ENCODE data around the gene TSEN54.

The TSEN54 gene

DNA sequence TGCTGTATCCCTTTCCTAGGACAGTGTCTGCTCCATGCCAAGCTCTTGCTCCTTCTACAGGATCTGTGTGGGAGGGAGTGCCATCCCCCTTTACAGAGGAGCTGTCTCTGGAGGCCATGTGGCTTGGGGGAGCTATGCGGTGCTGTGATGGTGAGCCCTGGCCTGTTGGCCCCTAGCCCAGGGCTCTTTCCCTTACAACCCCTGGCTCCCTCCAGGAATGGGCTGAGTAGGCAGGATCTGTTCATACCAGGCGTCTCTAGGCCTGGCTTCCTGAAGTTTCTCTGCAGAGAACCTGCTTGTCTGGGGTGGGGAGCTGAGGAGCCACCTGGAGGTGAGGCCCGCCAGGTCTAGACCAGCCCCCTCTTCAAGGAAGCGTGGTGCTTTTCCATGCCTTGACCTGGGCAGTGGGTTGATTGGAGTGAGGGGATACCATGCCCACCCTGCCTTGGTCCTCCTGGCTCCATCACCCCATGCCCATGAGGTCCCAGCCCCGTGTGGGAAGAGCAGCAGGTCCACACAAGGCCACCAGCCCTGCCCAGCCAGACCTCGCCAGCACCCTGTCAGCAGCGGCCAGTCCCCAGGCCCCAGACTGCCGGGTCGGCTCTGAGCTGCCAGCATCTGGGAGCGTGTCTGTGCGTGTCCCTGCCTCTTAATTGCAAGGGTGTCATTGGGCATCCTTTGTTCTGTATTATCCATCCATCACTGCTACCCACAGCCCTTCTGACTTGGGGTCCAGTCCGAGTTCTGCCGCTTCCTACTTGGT lies 23.8 kb downstream of the TSEN54 start:
- no peak for TF ChIP-seq TAF1 (IDR thresholded peaks at IDR 0.05; ENCODE audit: borderline replicate concordance, insufficient read depth, low read length)
- TF ChIP-seq REST (IDR thresholded peaks at IDR 0.05; ENCODE audit: insufficient read depth in 1 of 2, low read depth in 2 of 2, low read length in 2 of 2): no peak
- TF ChIP-seq FOXP2 (optimal IDR thresholded peaks at IDR 0.05; ENCODE audit: borderline replicate concordance, extremely low read depth, extremely low read length, insufficient read depth): no peak
- TF ChIP-seq POLR2AphosphoS5 (IDR thresholded peaks at IDR 0.05; ENCODE audit: low read depth, low read length): no peak
- no peak for TF ChIP-seq SIN3A (IDR thresholded peaks at IDR 0.05; ENCODE audit: borderline replicate concordance, insufficient read depth, low read length)

DNA sequence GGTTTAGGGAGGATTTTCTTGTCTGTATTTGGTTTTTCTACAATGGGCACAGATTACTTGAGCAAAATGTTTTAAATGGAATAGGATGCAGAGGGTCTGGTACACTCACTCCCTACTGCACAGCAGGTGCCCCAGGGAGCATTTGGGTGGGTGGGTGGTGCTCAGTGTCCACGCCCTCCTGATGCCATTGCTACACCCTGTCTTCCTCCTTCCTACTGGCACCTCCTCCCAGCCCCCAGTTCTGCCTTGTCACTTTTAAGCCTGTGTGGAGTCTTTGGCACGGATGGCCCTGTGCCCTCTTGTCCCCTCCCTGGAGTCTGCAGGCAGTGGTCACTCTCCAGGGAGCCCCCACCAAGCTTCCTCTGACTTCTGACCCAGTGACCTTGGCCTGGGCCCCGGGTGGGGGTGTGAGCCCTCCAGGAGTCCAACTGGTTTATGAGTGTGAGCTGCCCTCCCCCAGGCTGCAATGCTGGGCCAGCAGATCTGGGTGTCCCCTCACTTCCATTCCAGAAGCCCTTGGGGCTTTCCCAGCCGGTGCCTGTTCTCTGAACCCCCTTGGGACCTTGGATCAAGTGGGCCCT lies 24.7 kb downstream of the TSEN54 start:
- TF ChIP-seq TAF1 (IDR thresholded peaks at IDR 0.05; ENCODE audit: borderline replicate concordance, insufficient read depth, low read length) (no peak), SIN3A (IDR thresholded peaks at IDR 0.05; ENCODE audit: borderline replicate concordance, insufficient read depth, low read length) (no peak), REST (IDR thresholded peaks at IDR 0.05; ENCODE audit: insufficient read depth in 1 of 2, low read depth in 2 of 2, low read length in 2 of 2) (no peak), FOXP2 (optimal IDR thresholded peaks at IDR 0.05; ENCODE audit: borderline replicate concordance, extremely low read depth, extremely low read length, insufficient read depth) (no peak), POLR2AphosphoS5 (IDR thresholded peaks at IDR 0.05; ENCODE audit: low read depth, low read length) (no peak)

- no peak for TF ChIP-seq FOXP2 (optimal IDR thresholded peaks at IDR 0.05; ENCODE audit: borderline replicate concordance, extremely low read depth, extremely low read length, insufficient read depth)
Observed at GRCh38 chr17:75542229-75542628, 25.9 kb downstream of the TSEN54 start.

DNA sequence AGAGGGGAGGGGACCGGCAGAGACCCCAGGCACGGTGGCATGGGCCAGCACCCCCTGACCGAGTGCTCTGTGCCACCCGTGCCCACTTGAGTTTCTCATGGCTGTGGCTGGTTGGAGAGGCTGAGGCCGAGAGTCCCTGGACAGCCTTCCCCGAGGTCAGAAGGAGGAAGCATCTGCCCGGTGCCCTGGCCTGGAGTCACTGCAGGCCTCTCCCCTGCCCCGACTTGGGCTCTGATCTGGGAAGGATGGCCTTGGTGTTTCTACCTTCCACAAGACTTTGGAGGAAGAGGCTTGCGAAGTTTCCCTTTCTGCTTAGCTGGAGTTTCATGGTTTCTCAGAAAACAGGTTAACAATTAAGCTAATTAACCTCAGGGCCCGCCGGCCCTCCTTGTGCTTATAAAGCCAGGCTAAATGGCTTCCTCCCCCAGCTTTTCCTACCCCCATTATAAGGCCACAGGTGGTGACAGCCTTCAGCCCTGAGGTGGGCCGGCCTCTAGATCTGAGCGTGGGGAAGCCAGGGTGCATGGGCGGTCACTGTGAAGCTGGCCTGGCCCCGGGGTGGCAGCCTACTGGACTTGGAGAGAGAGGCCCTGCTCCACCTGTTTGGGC lies 26.5 kb downstream of the TSEN54 start:
- TF ChIP-seq TAF1 (IDR thresholded peaks at IDR 0.05; ENCODE audit: borderline replicate concordance, insufficient read depth, low read length): no peak
- TF ChIP-seq REST (IDR thresholded peaks at IDR 0.05; ENCODE audit: insufficient read depth in 1 of 2, low read depth in 2 of 2, low read length in 2 of 2): no peak
- no peak for TF ChIP-seq SIN3A (IDR thresholded peaks at IDR 0.05; ENCODE audit: borderline replicate concordance, insufficient read depth, low read length)
- no peak for TF ChIP-seq POLR2AphosphoS5 (IDR thresholded peaks at IDR 0.05; ENCODE audit: low read depth, low read length)
- no peak for TF ChIP-seq FOXP2 (optimal IDR thresholded peaks at IDR 0.05; ENCODE audit: borderline replicate concordance, extremely low read depth, extremely low read length, insufficient read depth)

DNA sequence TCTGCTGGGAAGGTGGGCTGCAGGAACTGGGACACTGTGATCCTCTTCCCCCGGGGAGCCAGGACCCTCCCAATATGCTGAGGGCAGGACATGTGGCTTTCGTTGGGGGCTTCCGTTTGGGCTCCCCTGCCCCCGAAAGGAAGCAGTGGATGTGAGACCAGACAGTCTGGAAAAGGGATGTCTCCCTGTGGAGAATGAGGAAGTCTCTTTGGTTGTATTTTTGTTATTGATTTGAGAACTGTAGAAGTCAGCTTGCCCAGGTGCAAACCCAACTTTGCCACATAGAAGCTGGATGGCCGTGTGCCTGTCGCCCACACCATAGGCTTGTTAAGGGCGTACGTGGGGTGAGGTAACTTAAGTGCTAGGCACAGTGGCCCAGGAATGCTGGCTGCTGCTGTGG lies 27.9 kb downstream of the TSEN54 start:
- TF ChIP-seq SIN3A (IDR thresholded peaks at IDR 0.05; ENCODE audit: borderline replicate concordance, insufficient read depth, low read length) (no peak), FOXP2 (optimal IDR thresholded peaks at IDR 0.05; ENCODE audit: borderline replicate concordance, extremely low read depth, extremely low read length, insufficient read depth) (no peak), POLR2AphosphoS5 (IDR thresholded peaks at IDR 0.05; ENCODE audit: low read depth, low read length) (no peak), TAF1 (IDR thresholded peaks at IDR 0.05; ENCODE audit: borderline replicate concordance, insufficient read depth, low read length) (no peak), REST (IDR thresholded peaks at IDR 0.05; ENCODE audit: insufficient read depth in 1 of 2, low read depth in 2 of 2, low read length in 2 of 2) (no peak)

All from PFSK-1 (cell line).